ENCODE results near the gene TMEM184C.

GRCh38 chr4:147683717-147684700, 66.8 kb downstream of the TMEM184C start, which contains the start of gene PRMT9:
- TF ChIP-seq POLR2A (IDR thresholded peaks at IDR 0.05), result peak; percentile 89
- TF ChIP-seq, protein P1, sequence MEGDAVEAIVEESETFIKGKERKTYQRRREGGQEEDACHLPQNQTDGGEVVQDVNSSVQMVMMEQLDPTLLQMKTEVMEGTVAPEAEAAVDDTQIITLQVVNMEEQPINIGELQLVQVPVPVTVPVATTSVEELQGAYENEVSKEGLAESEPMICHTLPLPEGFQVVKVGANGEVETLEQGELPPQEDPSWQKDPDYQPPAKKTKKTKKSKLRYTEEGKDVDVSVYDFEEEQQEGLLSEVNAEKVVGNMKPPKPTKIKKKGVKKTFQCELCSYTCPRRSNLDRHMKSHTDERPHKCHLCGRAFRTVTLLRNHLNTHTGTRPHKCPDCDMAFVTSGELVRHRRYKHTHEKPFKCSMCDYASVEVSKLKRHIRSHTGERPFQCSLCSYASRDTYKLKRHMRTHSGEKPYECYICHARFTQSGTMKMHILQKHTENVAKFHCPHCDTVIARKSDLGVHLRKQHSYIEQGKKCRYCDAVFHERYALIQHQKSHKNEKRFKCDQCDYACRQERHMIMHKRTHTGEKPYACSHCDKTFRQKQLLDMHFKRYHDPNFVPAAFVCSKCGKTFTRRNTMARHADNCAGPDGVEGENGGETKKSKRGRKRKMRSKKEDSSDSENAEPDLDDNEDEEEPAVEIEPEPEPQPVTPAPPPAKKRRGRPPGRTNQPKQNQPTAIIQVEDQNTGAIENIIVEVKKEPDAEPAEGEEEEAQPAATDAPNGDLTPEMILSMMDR (IDR thresholded peaks at IDR 0.05), result no peak
